HUES64 (cell line): ENCODE measurements around the gene CHSY1. TPM values are rescaled to one million over a fixed set of nuclear protein-coding genes. Genes with fewer than 3 reads are reported as not detected.
"Not testable (repeated sequence)": the region's sequence is repeated elsewhere in the genome, so short reads cannot be mapped to it uniquely, and the experiment has no call there.

Source experiments
- H3K27ac ChIP-seq: 2 replicates; pipeline ENCODE4 v1.7.0; 2013; ENCODE audit warnings: low read depth, low read length, inconsistent platforms
- H3K27me3 ChIP-seq: 2 replicates; pipeline ENCODE4 v1.6.1; 2013; ENCODE audit warnings: mild to moderate bottlenecking, low read length; ENCODE audit not compliant: insufficient read depth
- H3K36me3 ChIP-seq: 2 replicates; pipeline ENCODE4 v1.6.1; 2013; ENCODE audit warnings: mild to moderate bottlenecking, low read length; ENCODE audit not compliant: insufficient read depth
- H3K4me1 ChIP-seq: 2 replicates; pipeline ENCODE4 v1.6.1; 2013; ENCODE audit warnings: mild to moderate bottlenecking, low read length, moderate library complexity; ENCODE audit not compliant: insufficient read depth
- H3K4me3 ChIP-seq: 2 replicates; pipeline ENCODE4 v1.5.1; 2013; ENCODE audit warnings: mild to moderate bottlenecking, low read length, moderate library complexity
- H3K9ac ChIP-seq: 2 replicates; pipeline ENCODE4 v1.6.1; 2013; ENCODE audit warnings: mild to moderate bottlenecking, low read depth, low read length
- H3K9me3 ChIP-seq: 2 replicates; pipeline ENCODE4 v1.6.1; 2013; ENCODE audit warnings: low read depth, low read length; ENCODE audit not compliant: insufficient read depth
- WGBS: fragments of 150-250, 120-280 bp; methylation state at CpG from one replicate; pipeline ENCODE4 v1.1.7; 2013; ENCODE audit warnings: missing lambda C conversion rate; 5-methylcytosine and 5-hydroxymethylcytosine counted together
- polyA plus RNA-seq, 2 experiments: library from polyadenylated mRNA; stranded (reverse); fragments of 50-300 nt; gene quantifications; one replicate each; pipeline ENCODE4 v1.2.3, GENCODE V29; 2013

The CHSY1 gene
- 32.4 TPM for polyA plus RNA-seq (2013, experiment 1 of 2)
- 31.8 TPM for polyA plus RNA-seq (2013, experiment 2 of 2)

GRCh38 chr15:101251830-101252820 lies at the start of gene CHSY1:
TSS of gene CHSY1 (minus strand) at chr15:101252048. CDS start at chr15:101251456, 592 bp downstream.
- whole genome bisulfite sequencing, result 2% methylated on average over 108 of the region's 108 CpGs
- H3K36me3 ChIP-seq, result peaks cover 18% of the 10 kb centered on the region
- peak within 1 kb of the TSS; percentile 88 for H3K9ac ChIP-seq
- H3K4me1 ChIP-seq, result peaks cover 21% of the 10 kb centered on the region
- peak within 1 kb of the TSS; percentile 84 for H3K4me3 ChIP-seq
- H3K27ac ChIP-seq, result no peak within 1 kb of the TSS
- H3K27me3 ChIP-seq, result peaks cover 11% of the 10 kb centered on the region; the same call in 1 of the 2 replicates
- no peaks in the 10 kb centered on the region for H3K9me3 ChIP-seq

DNA sequence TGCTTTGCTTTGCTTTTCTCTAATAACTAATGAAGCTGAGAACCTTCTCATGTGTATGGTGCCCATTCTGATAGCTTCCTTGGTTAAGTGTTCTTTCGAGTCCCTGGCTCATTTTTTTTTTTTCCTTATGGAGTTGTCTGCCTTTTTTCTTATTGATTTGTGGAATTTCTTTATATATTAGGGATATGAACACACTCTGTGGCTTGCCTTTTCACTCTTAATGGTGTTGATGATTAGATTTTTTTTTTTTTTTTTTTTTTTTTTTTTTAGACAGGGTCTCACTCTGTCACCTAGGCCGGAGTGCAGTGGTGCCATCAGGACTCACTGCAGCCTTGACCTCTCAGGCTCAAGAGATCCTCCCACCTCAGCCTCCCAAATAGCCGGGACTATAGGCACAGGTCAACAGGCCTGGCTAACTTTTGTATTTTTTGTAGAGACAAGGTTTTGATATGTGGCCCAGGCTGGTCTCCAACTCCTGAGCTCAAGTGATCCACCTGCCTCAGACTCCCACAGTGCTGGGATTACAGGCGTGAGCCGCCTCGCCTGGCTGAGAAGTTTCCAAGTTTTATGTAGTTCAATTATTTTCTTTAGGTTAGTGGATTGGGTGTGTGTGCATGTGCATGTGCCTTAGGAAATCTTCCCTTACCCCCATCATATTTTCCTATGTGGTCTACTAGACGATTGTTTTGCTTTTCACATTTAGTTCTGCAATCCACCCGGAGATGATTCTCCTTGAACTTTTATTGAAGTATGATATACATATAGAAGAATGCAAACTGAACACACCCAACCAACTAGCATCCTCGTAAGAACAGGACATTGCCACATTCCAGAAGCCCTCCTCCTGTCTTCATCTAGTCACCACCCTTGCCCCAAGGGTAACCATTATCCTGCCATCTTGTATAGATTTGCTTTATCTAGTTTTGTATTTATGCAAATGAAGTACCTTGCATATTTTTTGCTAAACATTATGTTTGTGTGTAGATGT lies 44.9 kb upstream of the CHSY1 start:
- no peak overlapping the region for H3K9ac ChIP-seq
- peaks cover 7% of the 10 kb centered on the region; the same call in 1 of the 2 replicates for H3K4me1 ChIP-seq
- no peaks in the 10 kb centered on the region for H3K27me3 ChIP-seq
- peaks cover 14% of the 10 kb centered on the region for H3K36me3 ChIP-seq
- peak overlapping the region; percentile 95; the same call in 1 of the 2 replicates for H3K4me3 ChIP-seq
- no peaks in the 10 kb centered on the region for H3K9me3 ChIP-seq
- no peak overlapping the region for H3K27ac ChIP-seq
- 95% methylated on average over 5 of the region's 9 CpGs for WGBS

DNA sequence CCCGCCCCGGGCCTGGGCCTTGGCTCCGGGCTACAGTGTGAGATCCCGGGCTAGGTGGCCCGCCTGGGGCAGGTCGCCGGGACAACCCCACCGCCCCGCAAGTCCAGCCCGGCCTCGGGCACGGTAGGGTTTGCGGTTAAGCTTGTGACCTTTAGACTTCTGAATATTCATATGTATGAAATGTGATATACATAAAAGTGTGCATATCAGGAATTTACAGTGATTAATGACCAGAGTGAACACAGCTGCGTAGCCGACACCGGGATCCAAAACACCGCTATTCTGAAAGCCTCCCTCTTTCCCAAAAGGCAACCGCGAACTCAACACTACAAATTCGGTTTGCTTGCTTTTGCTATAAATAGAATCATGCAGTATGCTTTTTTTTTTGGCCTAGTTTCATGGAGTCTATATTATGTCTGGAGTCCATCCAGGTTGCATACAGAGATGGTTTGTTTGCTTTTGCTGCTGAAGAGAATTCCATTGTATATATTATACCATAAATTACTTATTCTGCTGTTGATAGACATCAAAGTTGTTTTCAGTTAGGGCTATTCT lies 43.8 kb upstream of the CHSY1 start:
- WGBS, result 21% methylated on average over 19 of the region's 20 CpGs

DNA sequence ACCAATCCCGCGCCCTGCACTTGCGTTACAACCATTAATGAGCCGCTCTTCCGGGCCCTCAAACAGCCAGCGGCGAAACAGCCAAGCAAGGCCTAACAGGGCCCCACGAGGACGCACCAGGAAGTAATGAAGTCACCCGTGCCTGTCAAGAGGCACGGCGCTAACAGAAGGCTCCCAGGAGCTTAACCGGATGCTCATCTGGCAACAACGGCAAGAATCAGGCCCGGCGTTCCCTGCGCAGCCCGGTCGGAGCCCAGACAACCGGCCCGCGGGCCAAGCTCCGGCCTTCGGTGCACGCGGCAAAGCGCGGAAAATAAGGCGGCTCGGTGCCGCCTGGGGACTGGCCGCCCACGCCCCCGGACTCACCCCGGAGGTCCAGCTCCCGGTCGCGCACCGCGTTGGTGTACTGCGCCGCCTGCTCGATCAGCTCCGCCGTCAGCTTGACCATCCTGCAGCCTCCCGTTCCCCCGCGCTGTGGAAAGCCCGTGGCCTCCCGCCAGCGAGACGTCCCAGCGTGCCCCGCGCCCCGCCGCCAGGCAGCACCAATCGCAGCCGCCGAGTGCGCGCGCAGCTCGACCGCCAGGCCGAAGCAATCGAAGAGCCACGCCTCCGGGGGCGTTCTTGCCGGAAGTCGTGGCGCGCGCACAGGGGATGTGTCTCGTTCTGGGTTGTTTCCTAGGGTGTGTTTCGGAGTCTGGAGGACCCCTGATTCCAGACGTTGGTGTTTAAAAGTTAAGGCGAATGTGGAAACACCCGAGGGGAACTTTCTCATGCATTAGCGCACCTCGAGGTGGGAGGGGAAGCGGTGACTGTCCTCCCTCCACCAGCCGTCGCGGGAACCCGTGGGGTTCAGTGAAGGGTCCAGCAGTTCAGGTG lies 43.1 kb upstream of the CHSY1 start, which contains the start of gene SNRPA1:
Gene SNRPA1, minus strand, starts transcription at position 518 of the 876 bp plus-strand sequence. Its CDS starts 70 bp downstream, at position 448.
- Histone ChIP-seq H3K9me3 (no peaks in the 10 kb centered on the region), H3K4me3 (peak within 1 kb of the TSS; percentile 95), H3K4me1 (peaks cover 7% of the 10 kb centered on the region; the same call in 1 of the 2 replicates), H3K36me3 (peaks cover 28% of the 10 kb centered on the region), H3K27me3 (no peaks in the 10 kb centered on the region), H3K9ac (peak within 1 kb of the TSS; percentile 92), H3K27ac (peak within 1 kb of the TSS; percentile 85)
- under 1% methylated on average over 87 of the region's 87 CpGs for WGBS

More for the DNA sequence above, 43.8 kb upstream of the CHSY1 start:
- Histone ChIP-seq H3K27ac (peak overlapping the region; percentile 67; the same call in 1 of the 2 replicates), H3K9me3 (no peaks in the 10 kb centered on the region), H3K4me1 (peaks cover 7% of the 10 kb centered on the region; the same call in 1 of the 2 replicates), H3K4me3 (peak overlapping the region; percentile 95), H3K36me3 (peaks cover 22% of the 10 kb centered on the region), H3K9ac (peak overlapping the region; percentile 72), H3K27me3 (no peaks in the 10 kb centered on the region)

- Histone ChIP-seq H3K9ac (peak overlapping the region; percentile 92; the same call in 1 of the 2 replicates), H3K27me3 (no peaks in the 10 kb centered on the region), H3K4me1 (peaks cover 7% of the 10 kb centered on the region; the same call in 1 of the 2 replicates), H3K27ac (no peak overlapping the region), H3K4me3 (peak overlapping the region; percentile 95), H3K36me3 (peaks cover 41% of the 10 kb centered on the region), H3K9me3 (no peaks in the 10 kb centered on the region)
- WGBS, result 84% methylated on average over 8 of the region's 10 CpGs
These were observed 41.3 kb upstream of the CHSY1 start for GRCh38 chr15:101293122-101293521.

- H3K4me1 ChIP-seq, result peaks cover 7% of the 10 kb centered on the region; the same call in 1 of the 2 replicates
- no peaks in the 10 kb centered on the region for H3K27me3 ChIP-seq
- no peak overlapping the region for H3K4me3 ChIP-seq
- 94% methylated on average over 8 of the region's 8 CpGs for WGBS
- no peaks in the 10 kb centered on the region for H3K9me3 ChIP-seq
- peaks cover 80% of the 10 kb centered on the region for H3K36me3 ChIP-seq
- no peak overlapping the region for H3K9ac ChIP-seq
- no peak overlapping the region for H3K27ac ChIP-seq
These were observed 37.2 kb upstream of the CHSY1 start for GRCh38 chr15:101288905-101289513.

- H3K27ac ChIP-seq, H3K27me3 ChIP-seq, H3K4me1 ChIP-seq, H3K9ac ChIP-seq, H3K9me3 ChIP-seq, H3K4me3 ChIP-seq: not testable (repeated sequence)
- peaks cover 90% of the 10 kb centered on the region for H3K36me3 ChIP-seq
- WGBS, result 97% methylated on average over 4 of the region's 6 CpGs
These were observed 35.5 kb upstream of the CHSY1 start for GRCh38 chr15:101287342-101287741.

DNA sequence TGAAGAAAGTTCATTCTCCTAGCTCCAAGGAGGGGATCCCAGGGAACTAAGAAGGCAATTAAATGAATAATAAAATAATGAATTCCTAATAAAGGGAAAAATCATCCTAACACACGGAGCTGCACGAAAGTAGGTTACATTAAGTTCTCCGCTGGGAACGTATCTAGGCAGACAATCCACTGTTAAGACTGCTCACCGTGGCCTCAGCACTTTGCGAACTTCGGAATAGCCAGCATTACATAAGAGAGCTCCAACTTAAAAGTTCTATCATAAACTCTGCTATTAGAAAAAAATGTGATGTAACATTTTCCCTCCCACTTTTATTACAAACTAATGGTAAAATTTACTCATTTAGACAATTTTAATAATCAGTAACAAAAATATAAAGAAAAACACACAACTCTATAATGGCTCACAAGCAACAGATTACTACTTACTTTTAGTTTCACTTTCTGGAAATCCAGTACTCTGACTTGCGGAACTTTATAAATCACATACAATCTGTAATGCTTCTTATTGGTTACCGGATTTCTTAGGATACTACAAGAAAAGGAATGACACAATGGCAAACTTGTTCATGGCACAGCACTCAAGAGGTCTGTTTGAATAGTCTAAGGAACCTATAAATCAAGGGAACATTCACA lies 34.7 kb upstream of the CHSY1 start:
- WGBS, result 95% methylated on average over 9 of the region's 9 CpGs
- Histone ChIP-seq H3K9me3 (no peaks in the 10 kb centered on the region), H3K27ac (no peak overlapping the region), H3K27me3 (no peaks in the 10 kb centered on the region), H3K36me3 (peaks cover 90% of the 10 kb centered on the region), H3K4me1 (no peaks in the 10 kb centered on the region), H3K9ac (no peak overlapping the region), H3K4me3 (no peak overlapping the region)

DNA sequence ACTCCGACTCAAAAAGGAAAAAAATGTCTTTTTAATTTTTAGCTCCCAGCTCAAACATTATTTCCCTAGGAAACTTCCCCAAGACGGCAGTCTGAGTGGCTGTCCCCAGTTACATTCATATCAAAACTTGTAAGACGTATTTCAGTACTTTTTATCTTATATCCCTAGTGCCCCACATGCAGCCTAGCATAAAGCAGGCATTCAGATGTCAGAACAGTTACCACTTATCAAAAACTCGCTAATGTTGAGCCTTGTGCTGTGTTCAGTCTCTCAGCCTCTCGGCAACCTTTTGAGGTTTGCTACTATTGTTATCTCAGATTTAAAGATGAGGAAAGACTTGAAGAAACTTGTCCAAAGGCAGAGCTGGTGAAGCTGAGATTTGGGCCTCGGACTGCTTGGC lies 32.1 kb upstream of the CHSY1 start:
- Histone ChIP-seq H3K27me3 (no peaks in the 10 kb centered on the region), H3K36me3 (peaks cover 91% of the 10 kb centered on the region), H3K9ac (no peak overlapping the region), H3K27ac (no peak overlapping the region), H3K4me1 (no peaks in the 10 kb centered on the region), H3K9me3 (no peaks in the 10 kb centered on the region), H3K4me3 (no peak overlapping the region)
- 87% methylated on average over 6 of the region's 6 CpGs for WGBS
